Epithelial cell of esophagus (primary cell): ENCODE results near the gene IRF2.

Experiments used
- DNase-seq: peaks from one replicate; pipeline ENCODE4 v3.0.0; 2010; ENCODE audit warnings: low read depth
- H3K4me3 ChIP-seq: 2 replicates; pipeline ENCODE4 v1.5.1; 2011; ENCODE audit warnings: mild to moderate bottlenecking, low read length, control low read depth
- CTCF ChIP-seq: IDR thresholded peaks from 2 replicates; pipeline ENCODE4 v1.5.1; 2011; ENCODE audit warnings: low read depth, mild to moderate bottlenecking, low read length, control low read depth, inconsistent platforms; ENCODE audit not compliant: insufficient read depth; ENCODE audit errors: missing control alignments

The IRF2 gene

DNA sequence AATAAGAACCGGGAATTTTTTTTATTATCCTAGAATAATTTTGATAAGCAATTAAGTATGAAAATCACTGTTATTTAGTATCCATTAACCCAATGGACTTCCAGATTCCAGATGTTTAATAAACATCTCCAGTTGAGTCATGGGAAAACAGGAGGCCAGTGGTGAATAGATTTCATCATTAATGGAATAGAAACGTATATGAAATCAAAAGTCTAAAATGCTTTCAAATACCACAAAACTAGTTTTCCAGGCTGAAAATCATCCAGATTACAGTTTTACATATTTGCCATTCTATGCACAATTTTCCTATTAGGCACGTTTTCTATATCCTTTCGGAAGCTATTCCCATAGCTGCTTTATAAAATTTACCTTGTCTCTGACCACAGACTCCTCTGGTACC is 35.0 kb downstream of the IRF2 start:
- DNase-seq, result no peak
- no peak for TF ChIP-seq CTCF
- H3K4me3 ChIP-seq, result no peak overlapping the region

DNA sequence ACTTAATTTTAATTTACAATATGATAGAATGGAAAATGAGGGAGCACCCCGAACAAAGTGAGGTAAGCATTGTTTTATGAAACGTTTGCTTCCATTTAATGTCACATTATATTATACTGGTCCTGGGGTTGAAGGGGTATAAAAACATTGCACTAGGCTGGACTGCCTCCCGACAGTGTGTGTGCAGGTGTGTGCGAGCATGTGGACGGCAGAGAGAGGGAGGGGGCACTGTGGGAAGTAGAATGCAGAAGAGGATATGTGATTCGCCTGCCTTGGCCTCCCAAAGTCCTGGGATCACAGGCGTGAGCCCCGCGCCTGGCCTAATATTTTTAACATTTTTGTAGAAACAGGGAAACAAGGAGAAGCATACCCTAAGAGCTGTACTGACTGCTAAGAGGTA is 36.0 kb downstream of the IRF2 start:
- no peak overlapping the region for H3K4me3 ChIP-seq
- TF ChIP-seq CTCF, result no peak

DNA sequence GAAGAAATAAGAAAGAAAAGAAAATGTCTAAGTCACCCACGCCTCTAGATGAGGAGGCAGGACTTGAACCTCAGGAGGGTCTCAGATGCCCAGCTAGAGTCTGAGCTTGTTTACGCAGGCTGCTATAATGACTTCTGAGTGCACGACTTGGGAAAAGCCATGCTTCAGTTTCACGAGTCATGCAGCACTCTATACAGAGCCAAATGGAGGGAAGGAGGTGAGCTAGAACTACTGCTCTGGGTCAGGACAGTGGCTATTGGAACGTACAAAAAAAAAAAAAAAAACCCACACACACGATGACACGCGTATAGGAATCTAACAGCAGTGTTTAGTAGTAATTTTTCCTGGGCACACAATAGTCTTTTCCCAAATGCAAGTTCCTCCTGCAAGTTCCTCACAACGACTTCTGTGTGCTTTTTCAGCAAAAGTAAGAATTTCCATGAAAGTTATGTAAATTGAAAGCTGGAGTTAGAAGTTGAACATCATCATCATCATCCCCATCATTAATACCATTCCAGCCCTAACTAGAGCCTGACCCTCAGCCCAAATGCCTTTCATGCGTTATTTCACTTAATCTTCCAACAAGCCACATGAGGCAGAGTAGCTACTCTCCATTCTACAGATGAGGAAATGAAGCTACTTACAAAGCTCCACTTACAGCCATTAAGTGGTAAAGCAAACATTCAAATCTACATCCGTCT is 36.6 kb downstream of the IRF2 start:
- no peak for TF ChIP-seq CTCF
- DNase-seq, result no peak
- no peak overlapping the region for H3K4me3 ChIP-seq

More for the DNA sequence above, 36.0 kb downstream of the IRF2 start:
- DNase-seq, result no peak

DNA sequence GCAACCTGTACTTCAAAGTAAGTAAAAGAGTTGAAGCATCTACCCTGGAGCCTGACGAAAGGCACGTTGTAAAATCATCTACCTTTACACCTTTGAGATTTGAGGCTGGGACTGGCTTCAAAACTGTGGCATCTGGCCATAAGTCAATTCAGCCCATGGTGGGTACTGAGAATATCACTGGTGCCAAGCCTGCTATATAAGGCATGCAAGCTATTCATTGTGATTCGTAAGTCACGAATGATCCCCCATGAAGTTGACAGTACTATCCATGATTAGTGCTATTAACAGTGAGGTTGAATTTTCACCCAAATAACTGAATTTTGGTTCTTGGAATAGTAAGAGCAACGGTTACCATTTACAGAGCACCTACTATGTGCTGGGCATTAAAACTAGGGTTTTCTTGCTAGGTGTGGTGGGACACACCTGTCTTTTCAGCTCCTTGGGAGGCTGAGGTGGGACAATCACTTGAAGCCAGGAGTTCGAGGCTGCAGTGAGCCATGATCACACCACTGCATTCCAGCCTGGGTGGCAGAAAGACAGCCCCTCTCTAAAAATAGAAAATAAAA is 39.8 kb downstream of the IRF2 start:
- no peak overlapping the region for H3K4me3 ChIP-seq
- DNase-seq, result no peak
- TF ChIP-seq CTCF, result no peak

- H3K4me3 ChIP-seq, result no peak overlapping the region
- TF ChIP-seq CTCF, result no peak
- DNase-seq, result no peak
Measured at GRCh38 chr4:184434021-184434420, 40.3 kb downstream of the IRF2 start.

GRCh38 chr4:184433258-184433892 is 41.0 kb downstream of the IRF2 start:
- TF ChIP-seq CTCF, result no peak
- DNase-seq, result no peak

More at GRCh38 chr4:184433258-184433892, 41.0 kb downstream of the IRF2 start:
- H3K4me3 ChIP-seq, result no peak overlapping the region
